Measurements from ENCODE around the gene LRRC15.
A peak's percentile ranks its signal among the peaks of the same experiment; 100 is the strongest.

Gene LRRC15

GRCh38 chr3:194355379-194355778 lies 14.2 kb downstream of the LRRC15 start:
- DNase-seq: no peak

- DNase-seq: no peak
Observed at GRCh38 chr3:194354315-194354714, 15.2 kb downstream of the LRRC15 start.

- DNase-seq: no peak
Observed at GRCh38 chr3:194352667-194353246, 16.8 kb downstream of the LRRC15 start.

GRCh38 chr3:194351952-194352536 lies 17.5 kb downstream of the LRRC15 start:
- no peak for DNase-seq

GRCh38 chr3:194351080-194351672 lies 18.4 kb downstream of the LRRC15 start, which contains the start of gene CPN2:
TSS of gene CPN2 (minus strand) at chr3:194351328. CDS start at chr3:194342702, 8,626 bp downstream.
- DNase-seq: no peak

GRCh38 chr3:194350726-194351071 lies 18.8 kb downstream of the LRRC15 start:
- no peak for DNase-seq

GRCh38 chr3:194348354-194348753 lies 21.2 kb downstream of the LRRC15 start:
- no peak for DNase-seq

- no peak for DNase-seq
Observed at GRCh38 chr3:194346621-194347020, 22.9 kb downstream of the LRRC15 start.

- DNase-seq: no peak
Observed at GRCh38 chr3:194346035-194346434, 23.5 kb downstream of the LRRC15 start.

- peak; percentile 41 to 67 (median 60) for DNase-seq
Observed at GRCh38 chr3:194344012-194344411, 25.5 kb downstream of the LRRC15 start.

GRCh38 chr3:194343561-194343893 lies 26.0 kb downstream of the LRRC15 start:
- DNase-seq: no peak

- DNase-seq: no peak
Observed at GRCh38 chr3:194342861-194343560, 26.5 kb downstream of the LRRC15 start.

GRCh38 chr3:194340757-194341400 lies 28.7 kb downstream of the LRRC15 start:
- no peak for DNase-seq

- no peak for DNase-seq
Observed at GRCh38 chr3:194339840-194340239, 29.7 kb downstream of the LRRC15 start.

GRCh38 chr3:194339356-194339755 lies 30.2 kb downstream of the LRRC15 start:
- DNase-seq: no peak

GRCh38 chr3:194337965-194338753 lies 31.4 kb downstream of the LRRC15 start:
- no peak for DNase-seq

GRCh38 chr3:194336601-194337355 lies 32.8 kb downstream of the LRRC15 start:
- DNase-seq: no peak

- no peak for DNase-seq
Observed at GRCh38 chr3:194333981-194334320, 35.6 kb downstream of the LRRC15 start.

- DNase-seq: no peak
Observed at GRCh38 chr3:194333212-194333980, 36.1 kb downstream of the LRRC15 start.

GRCh38 chr3:194332858-194333211 lies 36.7 kb downstream of the LRRC15 start:
- no peak for DNase-seq

GRCh38 chr3:194330579-194330978 lies 39.0 kb downstream of the LRRC15 start:
- DNase-seq: no peak

Data from activated CD4-positive, CD25-positive, alpha-beta regulatory T cell (primary cell).